Caco-2 (cell line): ENCODE measurements around the gene MON2. TPM values are rescaled to one million over a fixed set of nuclear protein-coding genes. Genes with fewer than 3 reads are reported as not detected.

ENCODE experiments used
- BruUV-seq: library from RNA; stranded (reverse); fragments of 400-500 nt; replicated peaks from 2 replicates; lab custom pipeline; 2021; lab: Mats Ljungman, UMichigan
- CTCF ChIA-PET: fragments of 300-600 bp; sonication (Branson Sonifier 250); formaldehyde crosslinking; loops from one replicate; lab custom pipeline; 2022; ENCODE audit warnings: antibody characterized with exemption; lab: Charles Lee
- POLR2A ChIA-PET: fragments of 300-600 bp; sonication (Branson Sonifier 250); formaldehyde crosslinking; loops from one replicate; lab custom pipeline; 2022; ENCODE audit warnings: antibody characterized with exemption; lab: Charles Lee
- DNase-seq, 2 experiments: peaks; one replicate each; pipeline versions ENCODE4 v3.0.0 to v3.0.0-alpha.2; 2020 to 2022
- H3K27me3 ChIP-seq: replicated peaks from 2 replicates; pipeline ENCODE4 v1.6.0; 2011; ENCODE audit warnings: low read length; ENCODE audit not compliant: control insufficient read depth, insufficient read depth
- H3K36me3 ChIP-seq: 2 replicates; pipeline ENCODE4 v1.5.1; 2011; ENCODE audit warnings: low read length; ENCODE audit not compliant: control insufficient read depth, insufficient read depth
- H3K4me1 ChIP-seq: fragments of 250-450 bp; sonication (Bioruptor Pico); 2 replicates; pipeline ENCODE4 v1.5.1; 2020; ENCODE audit warnings: mild to moderate bottlenecking
- H3K4me3 ChIP-seq: 2 replicates; pipeline ENCODE4 v1.5.1; 2011; ENCODE audit warnings: low read depth, mild to moderate bottlenecking, control low read depth, low read length
- H3K9me3 ChIP-seq: fragments of 250-450 bp; sonication (Bioruptor Pico); 2 replicates; pipeline ENCODE4 v1.5.1; 2020; ENCODE audit warnings: mild to moderate bottlenecking, moderate library complexity
- H3K27ac Mint-ChIP-seq: one replicate; pipeline ENCODE4 v1.8.0; 2022; ENCODE audit warnings: mixed read lengths; ENCODE audit not compliant: unreplicated experiment
- H3K27me3 Mint-ChIP-seq: one replicate; pipeline ENCODE4 v1.8.0; 2022; ENCODE audit warnings: mixed read lengths; ENCODE audit not compliant: insufficient read depth, unreplicated experiment
- H3K36me3 Mint-ChIP-seq: one replicate; pipeline ENCODE4 v1.8.0; 2022; ENCODE audit warnings: mild to moderate bottlenecking, mixed read lengths; ENCODE audit not compliant: insufficient read depth, unreplicated experiment
- H3K4me1 Mint-ChIP-seq: one replicate; pipeline ENCODE4 v1.8.0; 2022; ENCODE audit warnings: low read depth, mixed read lengths; ENCODE audit not compliant: unreplicated experiment
- H3K4me3 Mint-ChIP-seq: one replicate; pipeline ENCODE4 v1.8.0; 2022; ENCODE audit warnings: mild to moderate bottlenecking, moderate library complexity, mixed read lengths; ENCODE audit not compliant: unreplicated experiment
- H3K9me3 Mint-ChIP-seq: one replicate; pipeline ENCODE4 v1.8.0; 2022; ENCODE audit warnings: mixed read lengths; ENCODE audit not compliant: unreplicated experiment
- intact Hi-C: fragments of 100-400 bp; cut with micrococcal nuclease; formaldehyde crosslinking; loops from one replicate; pipeline ENCODE4 v1.10.0; 2022; ENCODE audit not compliant: unreplicated experiment
- total RNA-seq: library from RNA; stranded (reverse); gene quantifications from 2 replicates; pipeline ENCODE4 v1.2.3, GENCODE V29; 2022
- TF ChIP-seq, protein P1 (sequence below), 2 experiments: fragments of 200-600 bp in 1 of 2; IDR thresholded peaks; 1 replicate in 1 of 2; 2 replicates in 1 of 2; pipeline versions ENCODE4 v1.5.1 to v1.8.0; 2011 to 2022; ENCODE audit warnings: antibody characterized with exemption in 1 of 2, control low read depth in 1 of 2, inconsistent platforms in 1 of 2, low read depth in 1 of 2, low read length in 1 of 2, mild to moderate bottlenecking in 1 of 2, moderate library complexity in 1 of 2; ENCODE audit not compliant: insufficient read depth in 1 of 2, severe bottlenecking in 1 of 2, unreplicated experiment in 1 of 2

Gene MON2
- total RNA-seq, 1 experiment from 2014 or later: 30.8 TPM

- Histone ChIP-seq H3K4me1 (no peaks in the 10 kb centered on the region), H3K9me3 (no peaks in the 10 kb centered on the region), H3K27me3 (no peaks in the 10 kb centered on the region), H3K36me3 (no peaks in the 10 kb centered on the region), H3K4me3 (no peak overlapping the region)
- CTCF ChIA-PET: no interaction called here
- POLR2A ChIA-PET: no interaction called here
- Mint-ChIP-seq H3K4me1 (peaks cover 7% of the 10 kb centered on the region), H3K9me3 (no peaks in the 10 kb centered on the region), H3K27ac (no peak overlapping the region), H3K36me3 (peaks cover 20% of the 10 kb centered on the region), H3K27me3 (no peaks in the 10 kb centered on the region), H3K4me3 (no peak overlapping the region)
- TF ChIP-seq, protein P1, sequence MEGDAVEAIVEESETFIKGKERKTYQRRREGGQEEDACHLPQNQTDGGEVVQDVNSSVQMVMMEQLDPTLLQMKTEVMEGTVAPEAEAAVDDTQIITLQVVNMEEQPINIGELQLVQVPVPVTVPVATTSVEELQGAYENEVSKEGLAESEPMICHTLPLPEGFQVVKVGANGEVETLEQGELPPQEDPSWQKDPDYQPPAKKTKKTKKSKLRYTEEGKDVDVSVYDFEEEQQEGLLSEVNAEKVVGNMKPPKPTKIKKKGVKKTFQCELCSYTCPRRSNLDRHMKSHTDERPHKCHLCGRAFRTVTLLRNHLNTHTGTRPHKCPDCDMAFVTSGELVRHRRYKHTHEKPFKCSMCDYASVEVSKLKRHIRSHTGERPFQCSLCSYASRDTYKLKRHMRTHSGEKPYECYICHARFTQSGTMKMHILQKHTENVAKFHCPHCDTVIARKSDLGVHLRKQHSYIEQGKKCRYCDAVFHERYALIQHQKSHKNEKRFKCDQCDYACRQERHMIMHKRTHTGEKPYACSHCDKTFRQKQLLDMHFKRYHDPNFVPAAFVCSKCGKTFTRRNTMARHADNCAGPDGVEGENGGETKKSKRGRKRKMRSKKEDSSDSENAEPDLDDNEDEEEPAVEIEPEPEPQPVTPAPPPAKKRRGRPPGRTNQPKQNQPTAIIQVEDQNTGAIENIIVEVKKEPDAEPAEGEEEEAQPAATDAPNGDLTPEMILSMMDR (IDR thresholded peaks at IDR 0.05; ENCODE audit: insufficient read depth in 1 of 2, low read depth in 1 of 2, low read length in 1 of 2, severe bottlenecking in 1 of 2, unreplicated experiment in 1 of 2): no peak
- no peak for DNase-seq
- no TSS peak for BruUV-seq
- intact Hi-C loops: no loop called here
Measured at GRCh38 chr12:62586850-62587249, 120.2 kb downstream of the MON2 start.

GRCh38 chr12:62588916-62589315, 122.3 kb downstream of the MON2 start:
- no TSS peak for BruUV-seq
- TF ChIP-seq, protein P1 (IDR thresholded peaks at IDR 0.05; ENCODE audit: insufficient read depth in 1 of 2, low read depth in 1 of 2, low read length in 1 of 2, severe bottlenecking in 1 of 2, unreplicated experiment in 1 of 2): no peak
- Mint-ChIP-seq H3K4me3 (no peak overlapping the region), H3K4me1 (no peaks in the 10 kb centered on the region), H3K36me3 (peaks cover 10% of the 10 kb centered on the region), H3K27me3 (no peaks in the 10 kb centered on the region), H3K9me3 (no peaks in the 10 kb centered on the region), H3K27ac (no peak overlapping the region)
- ChIA-PET CTCF (no interaction called here), POLR2A (no interaction called here)
- Histone ChIP-seq H3K36me3 (no peaks in the 10 kb centered on the region), H3K27me3 (no peaks in the 10 kb centered on the region), H3K4me1 (no peaks in the 10 kb centered on the region), H3K9me3 (no peaks in the 10 kb centered on the region), H3K4me3 (no peak overlapping the region)
- intact Hi-C loops: no loop called here
- DNase-seq: no peak

GRCh38 chr12:62597253-62597652, 130.6 kb downstream of the MON2 start:
- Mint-ChIP-seq H3K36me3 (peaks cover under 1% of the 10 kb centered on the region), H3K4me1 (peaks cover 9% of the 10 kb centered on the region), H3K4me3 (no peak overlapping the region), H3K27ac (no peak overlapping the region), H3K27me3 (no peaks in the 10 kb centered on the region), H3K9me3 (no peaks in the 10 kb centered on the region)
- no peaks in the 10 kb centered on the region for H3K36me3 ChIP-seq
- peaks cover 8% of the 10 kb centered on the region for H3K4me1 ChIP-seq
- TF ChIP-seq, protein P1 (IDR thresholded peaks at IDR 0.05; ENCODE audit: insufficient read depth in 1 of 2, low read depth in 1 of 2, low read length in 1 of 2, severe bottlenecking in 1 of 2, unreplicated experiment in 1 of 2): no peak
- H3K27me3 ChIP-seq: no peaks in the 10 kb centered on the region
- CTCF ChIA-PET: no interaction called here
- BruUV-seq: no TSS peak
- no peaks in the 10 kb centered on the region for H3K9me3 ChIP-seq
- no peak for DNase-seq
- H3K4me3 ChIP-seq: no peak overlapping the region
- POLR2A ChIA-PET: no interaction called here
- intact Hi-C loops: no loop called here
